ENCODE data around the gene MRPS24.
A peak's percentile ranks its signal among the peaks of the same experiment; 100 is the strongest.

Gene MRPS24

GRCh38 chr7:43869006-43869866 lies at the start of gene MRPS24:
Gene MRPS24 (minus strand): TSS chr7:43869517. CDS start chr7:43869495, 22 bp downstream.
- peaks cover 26% of the 10 kb centered on the region for H3K36me3 ChIP-seq (ENCODE audit: control insufficient read depth, low read length)
- H3K79me2 ChIP-seq (ENCODE audit: control insufficient read depth, low read length), result peaks cover 13% of the 10 kb centered on the region
- TF ChIP-seq EZH2phosphoT487 (IDR thresholded peaks at IDR 0.05; ENCODE audit: borderline replicate concordance, low read length), result no peak
- TF ChIP-seq CTCF (IDR thresholded peaks at IDR 0.05; ENCODE audit: low read depth, low read length, poor library complexity, severe bottlenecking), result no peak
- H3K9me3 ChIP-seq (ENCODE audit: control insufficient read depth, insufficient read depth, low read length), result no peaks in the 10 kb centered on the region
- no peaks in the 10 kb centered on the region for H4K20me1 ChIP-seq (ENCODE audit: control insufficient read depth, insufficient read depth, low read depth, low read length)
- H3K4me3 ChIP-seq (ENCODE audit: low read length), result peak within 1 kb of the TSS; percentile 80
- peaks cover 10% of the 10 kb centered on the region for H3F3A ChIP-seq (ENCODE audit: control insufficient read depth, insufficient read depth)
- H3K4me1 ChIP-seq (ENCODE audit: control insufficient read depth, low read length), result peaks cover 19% of the 10 kb centered on the region
- H3K27me3 ChIP-seq (ENCODE audit: control insufficient read depth, low read length), result no peaks in the 10 kb centered on the region
- H3K4me2 ChIP-seq (ENCODE audit: low read length), result peak within 1 kb of the TSS; percentile 80
- H3K27ac ChIP-seq (ENCODE audit: low read depth, low read length), result peak within 1 kb of the TSS; percentile 46
- no peaks in the 10 kb centered on the region for H3K9me2 ChIP-seq (replicated peaks; ENCODE audit: control insufficient read depth, low read length)

GRCh38 chr7:43915907-43916306 lies 46.6 kb upstream of the MRPS24 start:
- TF ChIP-seq CTCF (IDR thresholded peaks at IDR 0.05; ENCODE audit: low read depth, low read length, poor library complexity, severe bottlenecking), result no peak
- Histone ChIP-seq H3K9me3 (ENCODE audit: control insufficient read depth, insufficient read depth, low read length) (no peaks in the 10 kb centered on the region), H3K36me3 (ENCODE audit: control insufficient read depth, low read length) (peaks cover 16% of the 10 kb centered on the region), H3K9me2 (replicated peaks; ENCODE audit: control insufficient read depth, low read length) (no peaks in the 10 kb centered on the region), H3K4me1 (ENCODE audit: control insufficient read depth, low read length) (no peaks in the 10 kb centered on the region), H4K20me1 (ENCODE audit: control insufficient read depth, insufficient read depth, low read depth, low read length) (no peaks in the 10 kb centered on the region; the same call in 1 of the 2 replicates), H3F3A (ENCODE audit: control insufficient read depth, insufficient read depth) (peaks cover 4% of the 10 kb centered on the region), H3K4me2 (ENCODE audit: low read length) (no peak overlapping the region), H3K27ac (ENCODE audit: low read depth, low read length) (no peak overlapping the region), H3K27me3 (ENCODE audit: control insufficient read depth, low read length) (no peaks in the 10 kb centered on the region), H3K79me2 (ENCODE audit: control insufficient read depth, low read length) (peaks cover 16% of the 10 kb centered on the region), H3K4me3 (ENCODE audit: low read length) (no peak overlapping the region)

- Histone ChIP-seq H3K9me2 (replicated peaks; ENCODE audit: control insufficient read depth, low read length) (no peaks in the 10 kb centered on the region), H3K4me2 (ENCODE audit: low read length) (no peak overlapping the region)
Measured at GRCh38 chr7:43914795-43915194, 45.5 kb upstream of the MRPS24 start.

More at GRCh38 chr7:43914795-43915194, 45.5 kb upstream of the MRPS24 start:
- H3K36me3 ChIP-seq (ENCODE audit: control insufficient read depth, low read length), result peaks cover 16% of the 10 kb centered on the region
- peaks cover 4% of the 10 kb centered on the region for H3F3A ChIP-seq (ENCODE audit: control insufficient read depth, insufficient read depth)
- no peaks in the 10 kb centered on the region for H3K27me3 ChIP-seq (ENCODE audit: control insufficient read depth, low read length)
- peaks cover 12% of the 10 kb centered on the region for H3K79me2 ChIP-seq (ENCODE audit: control insufficient read depth, low read length)
- H3K9me3 ChIP-seq (ENCODE audit: control insufficient read depth, insufficient read depth, low read length), result no peaks in the 10 kb centered on the region
- H4K20me1 ChIP-seq (ENCODE audit: control insufficient read depth, insufficient read depth, low read depth, low read length), result no peaks in the 10 kb centered on the region; the same call in 1 of the 2 replicates
- TF ChIP-seq EZH2phosphoT487 (IDR thresholded peaks at IDR 0.05; ENCODE audit: borderline replicate concordance, low read length), result no peak
- no peak for TF ChIP-seq CTCF (IDR thresholded peaks at IDR 0.05; ENCODE audit: low read depth, low read length, poor library complexity, severe bottlenecking)
- no peak overlapping the region for H3K27ac ChIP-seq (ENCODE audit: low read depth, low read length)
- H3K4me1 ChIP-seq (ENCODE audit: control insufficient read depth, low read length), result no peaks in the 10 kb centered on the region
- H3K4me3 ChIP-seq (ENCODE audit: low read length), result no peak overlapping the region
